Ovary (tissue), 3 donors: ENCODE results near the gene D2HGDH.

ENCODE experiments used
- CTCF ChIP-seq, 3 donors: fragments of 450-650 bp in 2 of 3; fragments of 200-600 bp in 1 of 3; IDR thresholded peaks; one replicate each; pipeline versions ENCODE4 v1.5.1 to v1.8.0; 2016 to 2022; ENCODE audit warnings: antibody characterized with exemption in 3 of 3, mild to moderate bottlenecking in 1 of 3
- POLR2A ChIP-seq: fragments of 450-650 bp; IDR thresholded peaks from one replicate; pipeline ENCODE4 v1.6.1; 2017; ENCODE audit warnings: antibody characterized with exemption, mild to moderate bottlenecking, moderate library complexity
- donor health status: DM: no; HTN: no; CAD: no.

DNA sequence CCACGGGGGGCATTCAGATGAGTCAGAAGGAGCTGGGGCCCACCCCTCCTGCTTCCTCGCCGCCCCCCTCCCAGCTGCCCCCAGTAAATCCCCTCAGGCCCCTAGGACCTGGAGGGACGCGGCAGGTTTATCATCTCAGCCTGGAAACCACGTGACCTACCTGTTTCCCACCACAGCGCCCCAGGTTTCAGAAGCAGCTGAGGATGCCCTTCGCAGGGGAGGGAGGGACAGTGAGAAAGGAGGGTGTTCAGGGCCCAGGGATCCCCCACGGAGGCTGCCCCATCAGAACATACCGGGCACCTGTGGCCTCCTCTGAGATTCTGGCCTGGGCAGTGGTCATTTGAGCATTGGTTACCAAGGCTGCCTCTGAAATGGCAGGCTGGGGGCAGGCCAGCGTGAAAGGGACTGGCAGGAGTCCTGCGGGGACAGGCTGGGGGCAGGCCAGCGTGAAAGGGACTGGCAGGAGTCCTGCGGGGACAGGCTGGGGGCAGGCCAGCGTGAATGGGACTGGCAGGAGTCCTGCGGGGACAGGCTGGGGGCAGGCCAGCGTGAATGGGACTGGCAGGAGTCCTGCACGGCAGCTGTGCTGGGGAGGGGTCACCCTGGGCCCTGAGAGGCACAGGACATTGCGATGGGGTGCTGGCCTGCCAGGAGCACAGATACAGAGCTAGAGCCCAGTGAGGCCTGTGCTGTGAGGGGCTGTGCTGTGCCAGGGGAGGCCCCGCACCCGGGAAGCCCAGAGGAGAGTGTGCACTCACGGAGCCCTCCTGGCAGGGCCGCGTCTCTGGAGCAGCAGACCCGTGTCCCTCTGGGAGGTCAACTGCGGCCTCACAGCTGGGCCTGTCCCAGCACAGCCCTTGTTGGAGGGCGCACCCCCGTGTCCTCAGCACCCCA lies 76.1 kb downstream of the D2HGDH start:
- TF ChIP-seq CTCF (IDR thresholded peaks at IDR 0.05) = no peak
- TF ChIP-seq POLR2A = no peak
